Activated T-cell treated with anti-CD3 and anti-CD28 coated beads for 1 hour (primary cell): ENCODE measurements around the gene CTRB2.

Source experiments
- DNase-seq: peaks from one replicate; pipeline ENCODE4 v3.0.0-alpha.2; 2020; ENCODE audit warnings: low read depth

Gene CTRB2

GRCh38 chr16:75206749-75207451 is at the start of gene CTRB2:
Gene CTRB2 (minus strand): TSS chr16:75207161. CDS start chr16:75207141, 20 bp downstream.
- no peak for DNase-seq

GRCh38 chr16:75256059-75256571 is 49.2 kb upstream of the CTRB2 start:
- DNase-seq = no peak

DNA sequence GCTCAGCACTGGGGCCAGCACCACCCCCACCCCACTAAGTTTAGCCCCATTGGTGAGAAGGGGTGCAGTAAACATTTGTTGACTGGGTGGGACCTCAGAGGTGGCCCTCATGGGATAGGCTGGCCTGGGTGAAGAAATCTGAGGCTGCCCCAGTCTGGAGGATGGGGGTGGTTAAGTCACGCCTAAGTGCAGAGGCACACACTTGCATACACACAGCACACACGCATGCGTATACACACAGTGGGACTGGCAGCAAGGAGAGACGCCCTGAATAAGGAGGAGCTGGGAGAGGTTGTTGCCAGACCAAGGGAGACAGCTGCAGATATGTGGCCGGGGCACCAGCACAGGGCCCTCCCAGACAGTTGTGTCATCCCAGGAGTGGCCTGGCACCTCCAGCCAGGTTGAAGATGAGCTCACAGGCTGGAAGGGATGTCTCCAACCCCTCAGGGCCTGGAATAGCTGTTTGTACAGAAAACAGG is 47.4 kb upstream of the CTRB2 start:
- no peak for DNase-seq

GRCh38 chr16:75252946-75253911 is 46.3 kb upstream of the CTRB2 start:
- DNase-seq = no peak

GRCh38 chr16:75252049-75252864 is 45.3 kb upstream of the CTRB2 start:
- DNase-seq = no peak

DNA sequence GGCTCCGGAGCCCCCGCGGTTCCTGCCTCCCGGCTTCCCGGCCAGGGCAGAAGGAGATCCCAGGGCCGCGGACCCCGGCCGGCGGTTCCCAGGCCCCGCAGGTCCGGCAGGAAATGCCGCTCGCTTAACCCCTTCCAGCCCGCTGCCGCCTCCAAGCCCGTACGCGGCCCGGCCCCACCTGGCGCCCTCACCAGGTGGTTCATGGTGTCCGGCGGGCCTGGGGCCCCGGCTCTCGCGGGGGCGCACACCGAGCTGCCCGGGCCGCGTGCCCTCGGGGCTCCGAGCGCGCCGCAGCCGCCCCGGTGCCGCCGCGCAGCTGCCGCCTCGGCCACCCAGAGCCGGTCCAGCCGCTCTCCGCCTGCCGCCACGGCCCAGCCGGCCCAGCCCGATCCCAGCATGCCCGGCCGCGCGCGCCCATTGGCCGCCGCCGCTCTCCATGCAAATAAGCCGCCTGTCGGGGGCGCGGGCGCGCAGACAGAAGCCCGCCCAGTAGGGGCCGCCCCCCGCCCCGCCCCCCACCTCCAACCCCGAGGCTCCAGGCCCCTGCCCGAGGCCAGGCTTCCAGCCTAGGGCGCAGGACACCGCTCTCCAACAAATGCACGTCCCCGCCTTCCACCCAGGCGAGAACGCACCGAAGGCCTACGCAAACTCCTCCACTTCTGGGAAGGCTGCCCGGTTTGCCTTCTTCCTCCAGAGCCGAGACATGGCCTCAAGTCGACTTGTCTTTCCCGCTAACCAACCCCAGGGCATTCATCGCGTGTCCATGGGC is 44.5 kb upstream of the CTRB2 start, which contains the start of gene BCAR1:
Gene BCAR1, minus strand, starts transcription at position 345 of the 769 bp plus-strand sequence. Its CDS starts 142 bp downstream, at position 203.
- no peak for DNase-seq

DNA sequence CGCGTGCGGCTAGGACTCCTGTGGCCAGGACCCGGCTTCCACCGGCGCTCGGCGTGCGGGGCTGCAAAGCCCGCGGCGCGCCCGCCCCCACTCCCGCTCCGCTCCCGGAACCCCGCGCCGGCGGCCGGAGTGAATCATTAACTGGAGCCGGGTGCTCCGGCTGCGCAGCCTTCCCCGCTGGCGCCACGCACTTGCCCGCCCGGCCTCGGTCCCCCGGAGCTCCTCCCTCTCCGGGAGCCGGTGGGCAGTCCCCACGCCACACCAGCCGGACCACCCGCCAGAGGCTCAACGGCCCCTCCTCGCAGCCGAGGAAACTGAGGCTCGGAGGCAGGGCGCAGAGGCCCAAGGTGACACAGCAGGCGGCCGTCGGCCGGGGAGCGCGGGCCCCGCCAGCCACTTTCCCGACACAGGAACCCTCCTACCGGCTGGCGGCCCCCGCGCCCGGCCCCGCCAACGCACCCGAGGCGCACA is 43.9 kb upstream of the CTRB2 start:
- DNase-seq = no peak

DNA sequence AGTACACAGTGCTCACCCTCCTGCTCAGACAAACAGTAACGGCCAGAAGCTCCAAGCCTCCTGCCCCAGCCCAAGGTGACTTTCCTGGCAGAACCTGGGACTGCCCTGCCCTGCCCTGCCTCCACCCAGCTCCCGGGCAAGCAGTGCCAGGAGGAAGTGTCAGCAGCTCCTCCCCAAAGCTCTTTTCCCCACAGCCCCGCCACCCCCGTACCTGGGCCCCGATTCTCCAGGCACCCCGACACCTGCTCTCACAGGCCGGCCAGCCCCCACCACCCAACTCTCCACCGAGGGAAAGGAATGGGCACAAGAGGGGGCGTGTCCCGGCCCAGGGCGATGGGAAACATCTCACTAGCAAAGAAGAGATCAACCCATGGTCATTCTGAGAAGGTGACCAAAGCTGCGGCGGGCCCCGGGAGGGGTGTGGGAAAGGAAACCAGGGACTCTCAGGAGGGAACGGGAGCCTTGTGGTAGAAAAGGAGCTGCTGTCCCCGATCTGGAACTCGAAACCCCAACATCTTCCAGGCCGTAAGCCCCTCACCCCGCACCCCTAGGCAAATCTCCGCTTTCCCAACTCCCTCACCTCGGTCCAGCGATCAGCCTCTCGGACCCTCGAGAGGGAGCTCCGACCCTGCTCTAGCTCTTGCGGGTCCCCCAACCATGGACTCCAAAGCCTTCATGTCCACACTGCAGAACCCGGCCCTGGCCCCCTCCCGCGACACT is 43.3 kb upstream of the CTRB2 start:
- DNase-seq = no peak

- DNase-seq = no peak
Measured at GRCh38 chr16:75249441-75249840, 42.5 kb upstream of the CTRB2 start.

DNA sequence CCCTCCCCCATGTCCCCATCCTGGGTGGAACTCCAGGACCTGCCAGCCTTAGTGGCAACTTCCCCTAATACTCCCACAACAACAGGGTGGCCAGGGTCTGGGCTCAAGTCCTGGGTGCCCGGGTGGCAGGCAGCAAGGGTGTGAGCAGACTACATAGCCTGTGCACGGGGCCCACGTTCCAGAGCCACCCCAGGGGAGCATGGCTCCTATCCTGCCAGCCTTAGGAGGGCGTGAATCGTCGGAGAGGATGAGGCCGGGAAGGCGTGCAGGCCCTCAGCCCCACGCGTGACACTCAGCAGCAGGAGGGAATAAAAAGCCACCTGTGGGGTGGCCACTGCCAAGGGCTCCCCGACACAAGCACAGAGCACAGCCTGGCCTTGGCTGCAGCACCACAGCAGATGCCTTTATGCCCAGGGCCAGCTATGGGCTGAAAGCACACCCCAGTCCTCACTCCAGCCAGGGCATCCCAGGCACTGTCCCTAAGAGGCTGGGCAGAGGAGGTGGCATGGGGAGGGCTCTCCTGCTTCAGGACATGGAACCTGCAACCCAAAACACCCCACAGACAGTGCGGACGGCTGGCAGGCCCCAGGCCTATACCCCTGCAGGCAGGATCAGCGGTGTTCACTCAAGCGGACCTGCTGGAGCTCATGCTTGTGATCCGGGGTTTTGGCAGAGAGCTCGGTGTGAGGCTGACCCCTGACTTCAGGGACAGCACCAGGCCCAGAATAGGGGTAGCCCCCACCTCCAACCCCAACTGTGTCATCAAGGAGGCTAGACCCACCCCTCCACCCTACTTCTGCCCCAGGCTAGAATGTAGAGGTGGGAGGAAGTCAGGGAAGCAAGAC is 41.8 kb upstream of the CTRB2 start:
- DNase-seq = no peak

DNA sequence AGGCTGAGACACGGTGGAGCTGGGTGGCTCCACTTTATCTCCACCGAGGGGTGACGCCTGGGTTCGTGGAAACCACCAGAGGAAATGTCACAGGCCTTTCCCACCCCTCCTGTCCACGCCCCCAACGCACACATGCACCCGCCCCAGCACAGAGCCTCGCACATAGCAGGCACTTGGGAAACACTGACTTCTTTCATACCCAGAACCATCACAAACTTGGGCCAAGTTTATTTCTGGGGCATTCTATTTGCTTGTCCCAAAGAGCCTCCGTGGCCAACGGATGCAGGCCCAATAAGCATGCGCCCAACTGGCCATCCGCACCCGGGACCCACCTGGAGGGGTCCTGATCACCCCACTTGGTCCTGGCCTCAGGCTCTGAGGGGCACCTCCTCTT is 41.2 kb upstream of the CTRB2 start:
- no peak for DNase-seq

DNA sequence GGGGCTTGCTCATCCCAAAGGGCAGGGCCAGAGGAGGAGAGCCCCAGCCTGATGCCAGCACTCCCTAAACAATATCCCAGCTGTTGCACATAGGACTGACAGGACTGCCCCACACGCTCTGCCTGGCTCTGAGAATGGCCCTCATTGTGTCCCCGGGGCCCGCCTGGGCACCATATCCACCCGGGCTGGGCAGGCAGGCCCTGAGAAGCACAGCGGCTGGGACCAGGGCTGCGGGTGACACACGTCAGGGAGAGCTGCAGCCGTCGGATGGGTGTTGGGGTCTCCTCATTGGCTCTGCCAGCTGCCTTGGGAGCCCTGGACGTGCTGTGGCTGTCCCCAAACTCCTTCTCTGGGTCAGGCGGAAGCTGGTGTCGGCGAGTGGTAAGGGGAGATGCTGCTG is 40.3 kb upstream of the CTRB2 start:
- no peak for DNase-seq

DNA sequence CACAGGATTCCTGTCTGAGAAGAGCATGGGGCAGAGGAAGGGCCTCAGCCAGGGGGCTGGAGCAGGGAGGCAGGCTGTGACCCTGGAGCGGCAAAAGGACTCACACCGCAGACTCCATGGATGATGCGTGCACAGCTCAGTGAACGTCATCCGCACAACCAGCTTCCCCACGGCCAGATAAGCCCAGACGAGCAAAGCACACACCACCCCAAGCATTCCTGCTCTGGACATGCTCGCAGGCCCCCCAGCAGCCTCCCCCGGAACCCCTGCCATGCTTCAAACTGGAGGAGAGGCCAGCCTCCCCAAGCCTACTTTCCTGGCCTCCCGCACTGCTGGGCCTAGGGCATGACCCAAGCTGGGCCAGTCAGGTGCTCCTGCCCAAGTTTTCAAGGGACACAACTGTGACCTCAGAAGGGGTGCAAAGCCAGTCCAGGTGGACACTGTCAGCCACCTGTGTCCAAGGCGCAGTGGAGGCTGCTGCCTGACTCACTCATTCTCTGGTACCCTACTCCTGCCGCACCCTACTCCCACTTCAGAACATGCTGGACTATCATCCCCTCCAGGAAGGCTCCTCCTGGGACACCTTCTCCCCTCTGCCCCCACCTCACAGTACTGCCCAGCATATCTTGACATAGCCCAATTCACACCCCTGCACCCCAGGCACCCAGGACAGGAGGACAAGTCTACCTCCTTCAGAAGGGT is 39.7 kb upstream of the CTRB2 start:
- no peak for DNase-seq

GRCh38 chr16:75244844-75245758 is 38.1 kb upstream of the CTRB2 start:
- no peak for DNase-seq

- DNase-seq = no peak
Measured at GRCh38 chr16:75244225-75244809, 37.4 kb upstream of the CTRB2 start.

- DNase-seq = no peak
Measured at GRCh38 chr16:75243667-75244224, 36.8 kb upstream of the CTRB2 start.
